Panc1 (cell line): ENCODE results near the gene SERGEF. TPM values are rescaled to one million over a fixed set of nuclear protein-coding genes. Genes with fewer than 3 reads are reported as not detected.

Experiments used
- ATAC-seq: fragments of 200-7000 bp; cut with Tn5 transposase; 2 replicates; pipeline ENCODE4 v1.9.1; 2020; ENCODE audit warnings: mild to moderate bottlenecking, moderate library complexity
- BruUV-seq: library from RNA; stranded (reverse); fragments of 400-500 nt; replicated peaks from 2 replicates; lab custom pipeline; 2021; lab: Mats Ljungman, UMichigan
- CTCF ChIA-PET: fragments of 300-600 bp; sonication (Branson Sonifier 250); formaldehyde crosslinking; loops from one replicate; lab custom pipeline; 2022; ENCODE audit warnings: antibody characterized with exemption; lab: Charles Lee
- POLR2A ChIA-PET: fragments of 300-600 bp; sonication (Branson Sonifier 250); formaldehyde crosslinking; loops from one replicate; lab custom pipeline; 2022; ENCODE audit warnings: antibody characterized with exemption; lab: Charles Lee
- DNase-seq: peaks from one replicate; pipeline ENCODE4 v3.0.0-alpha.2; 2010; ENCODE audit warnings: low read depth, low spot score
- H3K27ac ChIP-seq: 2 replicates; pipeline ENCODE4 v1.5.1; 2011; ENCODE audit warnings: mild to moderate bottlenecking, low read length, inconsistent platforms
- H3K27me3 ChIP-seq: fragments of 200-500 bp; sonication (Bioruptor generic); 2 replicates; pipeline ENCODE4 v1.6.0; 2014; ENCODE audit warnings: low read length, inconsistent platforms; ENCODE audit not compliant: control insufficient read depth, insufficient read depth
- H3K36me3 ChIP-seq: fragments of 200-500 bp; sonication (Bioruptor generic); 2 replicates; pipeline ENCODE4 v1.5.1; 2014; ENCODE audit warnings: inconsistent platforms, mild to moderate bottlenecking, low read length, moderate library complexity; ENCODE audit not compliant: control insufficient read depth, insufficient read depth
- H3K4me1 ChIP-seq: 2 replicates; pipeline ENCODE4 v1.5.1; 2011; ENCODE audit warnings: inconsistent platforms, mild to moderate bottlenecking, low read length, moderate library complexity; ENCODE audit not compliant: control insufficient read depth, insufficient read depth
- H3K4me3 ChIP-seq, 2 experiments: 2 replicates each; pipeline ENCODE4 v1.5.1; 2011 to 2012; ENCODE audit warnings: low read depth in 2 of 2, low read length in 2 of 2, mild to moderate bottlenecking in 2 of 2, inconsistent platforms in 1 of 2, moderate library complexity in 1 of 2
- H3K9me3 ChIP-seq: fragments of 200-500 bp; sonication (Bioruptor generic); 2 replicates; pipeline ENCODE4 v1.5.1; 2014; ENCODE audit warnings: low read depth, mild to moderate bottlenecking, inconsistent platforms, low read length, moderate library complexity; ENCODE audit not compliant: control insufficient read depth, insufficient read depth
- POLR2AphosphoS5 ChIP-seq: IDR thresholded peaks from 2 replicates; pipeline ENCODE4 v1.6.1; 2012; ENCODE audit warnings: mild to moderate bottlenecking, low read depth, low read length, moderate library complexity
- SIN3A ChIP-seq: IDR thresholded peaks from 2 replicates; pipeline ENCODE4 v1.6.1; 2012; ENCODE audit warnings: low read depth, mild to moderate bottlenecking, low read length, moderate library complexity, borderline replicate concordance; ENCODE audit not compliant: insufficient read depth
- TCF7L2 ChIP-seq: IDR thresholded peaks from 2 replicates; pipeline ENCODE4 v1.6.1; 2011; ENCODE audit warnings: mild to moderate bottlenecking, low read depth, low read length, inconsistent platforms
- in situ Hi-C: cut with HindIII; loops from 2 replicates; pipeline ENCODE4 v1.10.0; 2016; ENCODE audit warnings: low sequenced_read_pairs, low pct_unique_long_range_greater_than_20kb
- intact Hi-C: fragments of 100-400 bp; cut with micrococcal nuclease; formaldehyde crosslinking; loops from one replicate; pipeline ENCODE4 v1.10.0; 2022; ENCODE audit not compliant: unreplicated experiment
- total RNA-seq: library from RNA; stranded (reverse); gene quantifications from one replicate; pipeline ENCODE4 v1.2.1, GENCODE V29; 2021; ENCODE audit not compliant: unreplicated experiment
- TF ChIP-seq, protein P1 (sequence below), 2 experiments: IDR thresholded peaks; 2 replicates each; pipeline ENCODE4 v1.6.1; 2011 to 2012; ENCODE audit warnings: low read depth in 2 of 2, control low read depth in 1 of 2, low read length in 1 of 2, mild to moderate bottlenecking in 1 of 2, moderate library complexity in 1 of 2; ENCODE audit not compliant: insufficient read depth in 1 of 2
- TF ChIP-seq, protein P2 (sequence below): fragments of 450-650 bp; IDR thresholded peaks from 2 replicates; pipeline ENCODE4 v1.5.1; 2017; ENCODE audit warnings: mild to moderate bottlenecking

The SERGEF gene
- total RNA-seq, 1 experiment from 2014 or later: 35.5 TPM

DNA sequence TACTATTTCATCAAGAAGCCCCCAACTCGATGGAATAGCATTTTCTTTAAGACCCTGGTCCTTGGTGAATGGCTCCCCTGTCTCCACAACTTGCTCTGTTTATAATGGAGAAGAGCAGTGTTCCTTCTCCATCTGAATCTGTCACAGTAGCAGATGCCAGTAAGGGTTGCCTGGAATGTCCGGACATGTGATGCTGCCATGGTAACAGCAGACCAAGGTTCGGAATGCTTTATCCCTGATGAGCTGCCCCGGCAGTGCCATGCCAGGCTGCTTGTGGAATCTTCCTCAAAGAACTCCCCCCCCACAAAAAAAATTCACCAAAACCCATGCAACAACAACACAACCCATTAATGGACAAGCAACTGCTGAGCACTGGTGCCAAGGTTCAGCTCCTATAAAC is 205.8 kb downstream of the SERGEF start:
- Histone ChIP-seq H3K4me3 (no peak overlapping the region), H3K27ac (no peak overlapping the region), H3K36me3 (no peaks in the 10 kb centered on the region), H3K27me3 (no peaks in the 10 kb centered on the region), H3K9me3 (no peaks in the 10 kb centered on the region), H3K4me1 (peaks cover 4% of the 10 kb centered on the region)
- no peak for ATAC-seq
- ChIA-PET POLR2A (no interaction called here), CTCF (no interaction called here)
- in situ Hi-C loops (no loop called here), intact Hi-C loops (no loop called here)
- TF ChIP-seq, protein P1, sequence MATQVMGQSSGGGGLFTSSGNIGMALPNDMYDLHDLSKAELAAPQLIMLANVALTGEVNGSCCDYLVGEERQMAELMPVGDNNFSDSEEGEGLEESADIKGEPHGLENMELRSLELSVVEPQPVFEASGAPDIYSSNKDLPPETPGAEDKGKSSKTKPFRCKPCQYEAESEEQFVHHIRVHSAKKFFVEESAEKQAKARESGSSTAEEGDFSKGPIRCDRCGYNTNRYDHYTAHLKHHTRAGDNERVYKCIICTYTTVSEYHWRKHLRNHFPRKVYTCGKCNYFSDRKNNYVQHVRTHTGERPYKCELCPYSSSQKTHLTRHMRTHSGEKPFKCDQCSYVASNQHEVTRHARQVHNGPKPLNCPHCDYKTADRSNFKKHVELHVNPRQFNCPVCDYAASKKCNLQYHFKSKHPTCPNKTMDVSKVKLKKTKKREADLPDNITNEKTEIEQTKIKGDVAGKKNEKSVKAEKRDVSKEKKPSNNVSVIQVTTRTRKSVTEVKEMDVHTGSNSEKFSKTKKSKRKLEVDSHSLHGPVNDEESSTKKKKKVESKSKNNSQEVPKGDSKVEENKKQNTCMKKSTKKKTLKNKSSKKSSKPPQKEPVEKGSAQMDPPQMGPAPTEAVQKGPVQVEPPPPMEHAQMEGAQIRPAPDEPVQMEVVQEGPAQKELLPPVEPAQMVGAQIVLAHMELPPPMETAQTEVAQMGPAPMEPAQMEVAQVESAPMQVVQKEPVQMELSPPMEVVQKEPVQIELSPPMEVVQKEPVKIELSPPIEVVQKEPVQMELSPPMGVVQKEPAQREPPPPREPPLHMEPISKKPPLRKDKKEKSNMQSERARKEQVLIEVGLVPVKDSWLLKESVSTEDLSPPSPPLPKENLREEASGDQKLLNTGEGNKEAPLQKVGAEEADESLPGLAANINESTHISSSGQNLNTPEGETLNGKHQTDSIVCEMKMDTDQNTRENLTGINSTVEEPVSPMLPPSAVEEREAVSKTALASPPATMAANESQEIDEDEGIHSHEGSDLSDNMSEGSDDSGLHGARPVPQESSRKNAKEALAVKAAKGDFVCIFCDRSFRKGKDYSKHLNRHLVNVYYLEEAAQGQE (IDR thresholded peaks at IDR 0.05; ENCODE audit: insufficient read depth in 1 of 2, low read depth in 2 of 2, low read length in 1 of 2): no peak
- TF ChIP-seq TCF7L2 (no peak), POLR2AphosphoS5 (no peak), SIN3A (no peak)
- TF ChIP-seq, protein P2, sequence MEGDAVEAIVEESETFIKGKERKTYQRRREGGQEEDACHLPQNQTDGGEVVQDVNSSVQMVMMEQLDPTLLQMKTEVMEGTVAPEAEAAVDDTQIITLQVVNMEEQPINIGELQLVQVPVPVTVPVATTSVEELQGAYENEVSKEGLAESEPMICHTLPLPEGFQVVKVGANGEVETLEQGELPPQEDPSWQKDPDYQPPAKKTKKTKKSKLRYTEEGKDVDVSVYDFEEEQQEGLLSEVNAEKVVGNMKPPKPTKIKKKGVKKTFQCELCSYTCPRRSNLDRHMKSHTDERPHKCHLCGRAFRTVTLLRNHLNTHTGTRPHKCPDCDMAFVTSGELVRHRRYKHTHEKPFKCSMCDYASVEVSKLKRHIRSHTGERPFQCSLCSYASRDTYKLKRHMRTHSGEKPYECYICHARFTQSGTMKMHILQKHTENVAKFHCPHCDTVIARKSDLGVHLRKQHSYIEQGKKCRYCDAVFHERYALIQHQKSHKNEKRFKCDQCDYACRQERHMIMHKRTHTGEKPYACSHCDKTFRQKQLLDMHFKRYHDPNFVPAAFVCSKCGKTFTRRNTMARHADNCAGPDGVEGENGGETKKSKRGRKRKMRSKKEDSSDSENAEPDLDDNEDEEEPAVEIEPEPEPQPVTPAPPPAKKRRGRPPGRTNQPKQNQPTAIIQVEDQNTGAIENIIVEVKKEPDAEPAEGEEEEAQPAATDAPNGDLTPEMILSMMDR: no peak
- no TSS peak for BruUV-seq
- no peak for DNase-seq

DNA sequence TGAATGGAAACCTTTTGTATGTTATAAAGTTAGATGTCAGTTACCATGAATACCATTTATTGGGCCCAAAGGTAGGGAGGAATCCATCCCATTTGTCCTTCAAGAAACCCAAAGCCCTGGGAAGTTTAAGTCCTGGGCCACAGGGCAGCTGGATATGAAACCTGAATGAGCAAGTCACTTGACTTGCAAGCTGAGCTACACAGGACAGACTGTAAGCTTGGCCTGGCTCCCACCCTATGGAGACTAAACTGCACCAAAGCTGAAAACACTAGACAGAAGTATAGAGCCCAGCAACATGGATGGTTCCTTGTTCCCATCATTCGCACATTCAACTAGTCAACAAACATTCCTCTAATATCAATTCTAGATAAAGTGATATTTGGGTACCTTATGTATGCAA is 207.0 kb downstream of the SERGEF start:
- in situ Hi-C loops: no loop called here
- no peak for DNase-seq
- no peaks in the 10 kb centered on the region for H3K9me3 ChIP-seq
- no peak overlapping the region for H3K27ac ChIP-seq
- TF ChIP-seq, protein P2: no peak
- no peak for TF ChIP-seq SIN3A
- TF ChIP-seq, protein P1 (IDR thresholded peaks at IDR 0.05; ENCODE audit: insufficient read depth in 1 of 2, low read depth in 2 of 2, low read length in 1 of 2): no peak
- TF ChIP-seq POLR2AphosphoS5: no peak
- TF ChIP-seq TCF7L2: no peak
- POLR2A ChIA-PET: no interaction called here
- intact Hi-C loops: no loop called here
- no peaks in the 10 kb centered on the region for H3K27me3 ChIP-seq
- no peak for ATAC-seq
- no peaks in the 10 kb centered on the region for H3K36me3 ChIP-seq
- H3K4me3 ChIP-seq: no peak overlapping the region
- no TSS peak for BruUV-seq
- CTCF ChIA-PET: no interaction called here
- no peaks in the 10 kb centered on the region for H3K4me1 ChIP-seq
